GM21526 (cell line): ENCODE measurements around the gene GNAL.

ENCODE experiments used
- ATAC-seq: cut with Tn5 transposase; IDR thresholded peaks from one replicate; pipeline ENCODE4 v1.9.1; 2021; ENCODE audit warnings: moderate library complexity; ENCODE audit not compliant: unreplicated experiment, low FRiP score

The GNAL gene

GRCh38 chr18:11864471-11864870 lies 175.4 kb downstream of the GNAL start:
- no peak for ATAC-seq

GRCh38 chr18:11865071-11865470 lies 176.0 kb downstream of the GNAL start:
- ATAC-seq: no peak

GRCh38 chr18:11866329-11866728 lies 177.3 kb downstream of the GNAL start:
- no peak for ATAC-seq

- ATAC-seq: no peak
Observed at GRCh38 chr18:11866764-11867163, 177.7 kb downstream of the GNAL start.

- no peak for ATAC-seq
Observed at GRCh38 chr18:11868230-11868629, 179.2 kb downstream of the GNAL start.

- ATAC-seq: no peak
Observed at GRCh38 chr18:11871501-11871900, 182.4 kb downstream of the GNAL start.

- ATAC-seq: no peak
Observed at GRCh38 chr18:11872479-11873136, 183.5 kb downstream of the GNAL start.

GRCh38 chr18:11873670-11874340 lies 184.7 kb downstream of the GNAL start:
- ATAC-seq: no peak

- no peak for ATAC-seq
Observed at GRCh38 chr18:11874676-11875075, 185.6 kb downstream of the GNAL start.

GRCh38 chr18:11877497-11878135 lies 188.6 kb downstream of the GNAL start:
- ATAC-seq: no peak

- ATAC-seq: no peak
Observed at GRCh38 chr18:11880586-11881304, 191.7 kb downstream of the GNAL start.

GRCh38 chr18:11882636-11883035 lies 193.6 kb downstream of the GNAL start:
- ATAC-seq: no peak

- no peak for ATAC-seq
Observed at GRCh38 chr18:11883153-11883552, 194.1 kb downstream of the GNAL start.

- no peak for ATAC-seq
Observed at GRCh38 chr18:11884396-11885030, 195.4 kb downstream of the GNAL start.

- no peak for ATAC-seq
Observed at GRCh38 chr18:11885278-11885947, 196.3 kb downstream of the GNAL start.

- no peak for ATAC-seq
Observed at GRCh38 chr18:11886577-11887110, 197.6 kb downstream of the GNAL start.

- ATAC-seq: no peak
Observed at GRCh38 chr18:11887328-11888128, 198.5 kb downstream of the GNAL start.

GRCh38 chr18:11888726-11889125 lies 199.7 kb downstream of the GNAL start:
- no peak for ATAC-seq

- ATAC-seq: no peak
Observed at GRCh38 chr18:11889284-11889683, 200.2 kb downstream of the GNAL start.
